ENCODE results near the gene CARHSP1. TPM values are rescaled to one million over a fixed set of nuclear protein-coding genes. Genes with fewer than 3 reads are reported as not detected.
A peak's percentile ranks its signal among the peaks of the same experiment; 100 is the strongest.

CARHSP1 gene
- total and polyA plus RNA-seq, 12 donors = 87.6 to 314 (median 194) TPM

GRCh38 chr16:8887431-8887765, 18.6 kb upstream of the CARHSP1 start:
- WGBS, 4 donors = 89 to 93% (median 90%) methylated on average over 5 to 6 of the region's 6 CpGs
- intact Hi-C loops (cut with DNase I) = loop anchor here in 1 of 2 donors (10.0 kb wide), 1 partner anchor 233 kb away; no protein-coding TSS in a partner anchor
- Histone ChIP-seq H3K4me3 (no peak overlapping the region), H3K27ac (peak overlapping the region in 1 of 5 donors; percentile 61), H3K27me3 (no peaks in the 10 kb centered on the region), H3K9me3 (replicated peaks in 1 of 3) (no peaks in the 10 kb centered on the region), H3K36me3 (replicated peaks in 1 of 2) (peaks cover 0 to 15% of the 10 kb centered on the region in 2 donors), H3K4me1 (replicated peaks in 1 of 2) (peaks cover 7 to 32% of the 10 kb centered on the region in 2 donors)
- no peak for TF ChIP-seq POLR2A (IDR thresholded peaks at IDR 0.05)
- TF ChIP-seq CTCF (IDR thresholded peaks at IDR 0.05) = no peak
- DNase-seq = peak in 1 of 7 donors; percentile 12

- no peak overlapping the region for H3K4me3 ChIP-seq
- H3K27me3 ChIP-seq = no peaks in the 10 kb centered on the region
- intact Hi-C loops (cut with DNase I) = loop anchor here in 1 of 2 donors (10.0 kb wide), 1 partner anchor 232 kb away; no protein-coding TSS in a partner anchor
- peaks cover 7 to 27% of the 10 kb centered on the region in 2 donors for H3K4me1 ChIP-seq (replicated peaks in 1 of 2)
- 66 to 75% (median 70%) methylated on average over 18 to 19 of the region's 19 CpGs for WGBS, 4 donors
- no peak overlapping the region for H3K27ac ChIP-seq
- H3K36me3 ChIP-seq (replicated peaks in 1 of 2) = peaks cover 0 to 10% of the 10 kb centered on the region in 2 donors
- no peaks in the 10 kb centered on the region for H3K9me3 ChIP-seq (replicated peaks in 1 of 3)
- TF ChIP-seq CTCF (IDR thresholded peaks at IDR 0.05) (no peak), POLR2A (IDR thresholded peaks at IDR 0.05) (no peak)
- no peak for DNase-seq
Measured at GRCh38 chr16:8886593-8887430, 18.0 kb upstream of the CARHSP1 start.

GRCh38 chr16:8885674-8886592, 17.1 kb upstream of the CARHSP1 start:
- peak in 4 of 7 donors; percentile 45 to 55 (median 48) for DNase-seq
- TF ChIP-seq POLR2A (IDR thresholded peaks at IDR 0.05) = no peak
- no peak for TF ChIP-seq CTCF (IDR thresholded peaks at IDR 0.05)
- peaks cover 0 to 1% of the 10 kb centered on the region in 2 donors for H3K36me3 ChIP-seq (replicated peaks in 1 of 2)
- H3K4me1 ChIP-seq (replicated peaks in 1 of 2) = peaks cover 7 to 21% of the 10 kb centered on the region in 2 donors
- 16 to 38% (median 22%) methylated on average over 4 to 20 of the region's 20 CpGs for WGBS, 4 donors
- intact Hi-C loops (cut with DNase I) = loop anchor here in 1 of 2 donors (10.0 kb wide), 1 partner anchor 231 kb away; no protein-coding TSS in a partner anchor
- no peaks in the 10 kb centered on the region for H3K27me3 ChIP-seq
- H3K9me3 ChIP-seq (replicated peaks in 1 of 3) = no peaks in the 10 kb centered on the region
- peak overlapping the region in 1 of 5 donors; percentile 3 for H3K27ac ChIP-seq
- no peak overlapping the region for H3K4me3 ChIP-seq
